Activated naive CD8-positive, alpha-beta T cell treated with anti-CD3 and anti-CD28 coated beads for 36 hours (primary cell): ENCODE measurements around the gene SLC26A4. TPM values are rescaled to one million over a fixed set of nuclear protein-coding genes. Genes with fewer than 3 reads are reported as not detected.

Experiments
- DNase-seq: peaks from one replicate; pipeline ENCODE4 v3.0.0; 2021
- H3K27ac Mint-ChIP-seq: one replicate; pipeline ENCODE4 v1.8.0; 2022; ENCODE audit warnings: mild to moderate bottlenecking, moderate library complexity, mixed read lengths
- H3K27me3 Mint-ChIP-seq: one replicate; pipeline ENCODE4 v1.8.0; 2022; ENCODE audit warnings: mild to moderate bottlenecking, mixed read lengths
- H3K36me3 Mint-ChIP-seq: one replicate; pipeline ENCODE4 v1.8.0; 2021; ENCODE audit warnings: mild to moderate bottlenecking, mixed read lengths
- H3K4me1 Mint-ChIP-seq: one replicate; pipeline ENCODE4 v1.8.0; 2021; ENCODE audit warnings: mixed read lengths
- H3K4me3 Mint-ChIP-seq: one replicate; pipeline ENCODE4 v1.8.0; 2022; ENCODE audit warnings: mild to moderate bottlenecking, moderate library complexity, mixed read lengths
- H3K9me3 Mint-ChIP-seq: one replicate; pipeline ENCODE4 v1.8.0; 2022; ENCODE audit warnings: mixed read lengths
- total RNA-seq, 2 experiments: library from RNA; stranded (reverse); gene quantifications; one replicate each; pipeline ENCODE4 v1.2.3, GENCODE V29; 2021

The SLC26A4 gene
- total RNA-seq, 2 experiments from 2014 or later = 0.82 to 1.2 TPM

GRCh38 chr7:107678110-107678753, 17.6 kb downstream of the SLC26A4 start:
- Mint-ChIP-seq H3K4me1 (peaks cover 10% of the 10 kb centered on the region), H3K4me3 (no peak overlapping the region), H3K27ac (no peak overlapping the region), H3K36me3 (peaks cover 1% of the 10 kb centered on the region), H3K9me3 (no peaks in the 10 kb centered on the region), H3K27me3 (peaks cover 6% of the 10 kb centered on the region)
- DNase-seq = no peak

DNA sequence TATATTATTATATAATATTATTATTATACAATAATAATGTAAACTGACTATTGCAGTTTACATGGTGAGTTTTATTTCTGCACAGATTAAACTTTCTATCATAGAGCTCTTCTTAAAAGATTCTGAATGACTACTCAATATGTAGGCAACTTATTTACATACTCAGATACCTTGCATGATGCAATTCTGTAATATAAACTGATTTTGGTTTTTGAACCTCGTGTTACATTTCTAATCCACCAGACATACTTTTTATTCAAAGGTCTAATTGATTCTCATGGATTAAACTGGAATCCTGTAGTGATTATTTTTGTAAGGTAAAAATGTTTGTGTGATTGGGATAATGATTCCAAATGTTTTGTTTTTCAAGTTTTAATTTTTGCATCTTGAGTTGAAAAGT, 19.9 kb downstream of the SLC26A4 start:
- no peak for DNase-seq
- Mint-ChIP-seq H3K9me3 (no peaks in the 10 kb centered on the region), H3K27ac (no peak overlapping the region), H3K36me3 (peaks cover 1% of the 10 kb centered on the region), H3K4me3 (no peak overlapping the region), H3K27me3 (no peaks in the 10 kb centered on the region), H3K4me1 (peaks cover 13% of the 10 kb centered on the region)

DNA sequence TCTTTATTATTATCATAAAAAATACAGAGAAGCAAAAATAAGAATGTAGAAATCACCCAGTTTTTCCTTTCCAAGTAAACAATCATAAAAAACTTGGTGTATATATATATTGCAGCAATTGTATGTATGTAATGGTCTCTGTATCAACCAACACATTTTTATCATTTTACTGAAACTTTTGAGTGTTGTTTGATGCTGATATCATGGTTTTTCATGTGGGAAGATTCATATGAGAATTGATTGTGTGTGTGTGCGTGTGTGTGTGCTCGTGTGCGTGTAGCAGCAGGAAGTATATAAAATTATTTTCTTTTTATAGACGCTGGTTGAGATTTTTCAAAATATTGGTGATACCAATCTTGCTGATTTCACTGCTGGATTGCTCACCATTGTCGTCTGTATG, 22.3 kb downstream of the SLC26A4 start:
- no peaks in the 10 kb centered on the region for H3K27me3 Mint-ChIP-seq
- H3K27ac Mint-ChIP-seq = no peak overlapping the region
- DNase-seq = no peak
- H3K9me3 Mint-ChIP-seq = no peaks in the 10 kb centered on the region
- H3K36me3 Mint-ChIP-seq = peaks cover 1% of the 10 kb centered on the region
- no peak overlapping the region for H3K4me3 Mint-ChIP-seq
- H3K4me1 Mint-ChIP-seq = peaks cover 13% of the 10 kb centered on the region

- Mint-ChIP-seq H3K9me3 (no peaks in the 10 kb centered on the region), H3K36me3 (no peaks in the 10 kb centered on the region), H3K27ac (no peak overlapping the region), H3K4me1 (peaks cover 3% of the 10 kb centered on the region), H3K4me3 (no peak overlapping the region), H3K27me3 (no peaks in the 10 kb centered on the region)
- no peak for DNase-seq
Measured at GRCh38 chr7:107684287-107684686, 23.7 kb downstream of the SLC26A4 start.

GRCh38 chr7:107684947-107685463, 24.4 kb downstream of the SLC26A4 start:
- H3K27ac Mint-ChIP-seq = no peak overlapping the region
- no peaks in the 10 kb centered on the region for H3K9me3 Mint-ChIP-seq
- no peak overlapping the region for H3K4me3 Mint-ChIP-seq
- no peaks in the 10 kb centered on the region for H3K27me3 Mint-ChIP-seq
- peaks cover 3% of the 10 kb centered on the region for H3K4me1 Mint-ChIP-seq
- H3K36me3 Mint-ChIP-seq = no peaks in the 10 kb centered on the region
- DNase-seq = no peak

DNA sequence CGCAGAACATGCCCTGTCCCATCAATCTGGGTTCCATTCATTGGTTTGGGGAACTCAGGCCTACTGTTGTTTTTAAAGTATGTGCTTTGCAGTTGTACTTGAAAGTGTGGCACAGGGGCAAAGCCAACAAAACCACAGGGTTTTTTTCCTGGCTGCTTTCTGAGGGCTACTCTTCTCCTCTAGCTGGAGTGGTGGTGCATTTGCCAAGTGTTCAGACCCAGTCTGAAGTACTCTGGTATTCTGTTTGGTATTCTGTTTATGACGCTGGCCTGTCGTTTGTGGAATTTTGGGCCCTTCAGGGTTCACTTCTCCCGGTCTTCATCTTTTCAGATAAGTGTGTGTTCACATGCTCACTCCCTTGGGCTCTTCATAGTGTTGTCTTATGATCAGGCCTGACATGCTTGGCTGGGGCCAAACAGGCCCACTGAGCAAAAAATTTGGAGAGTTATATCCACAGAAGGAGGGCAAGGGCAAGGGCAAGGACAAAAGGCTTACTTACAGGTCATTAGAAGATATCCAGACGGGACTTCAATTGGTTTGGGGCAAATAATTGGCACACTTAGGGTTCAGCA, 26.3 kb downstream of the SLC26A4 start:
- Mint-ChIP-seq H3K36me3 (no peaks in the 10 kb centered on the region), H3K4me3 (no peak overlapping the region), H3K4me1 (peaks cover 3% of the 10 kb centered on the region), H3K27ac (no peak overlapping the region), H3K9me3 (no peaks in the 10 kb centered on the region), H3K27me3 (peaks cover 5% of the 10 kb centered on the region)
- no peak for DNase-seq

- Mint-ChIP-seq H3K27me3 (peaks cover 6% of the 10 kb centered on the region), H3K4me3 (no peak overlapping the region), H3K27ac (no peak overlapping the region), H3K9me3 (no peaks in the 10 kb centered on the region), H3K4me1 (peaks cover 3% of the 10 kb centered on the region), H3K36me3 (no peaks in the 10 kb centered on the region)
- DNase-seq = no peak
Measured at GRCh38 chr7:107687656-107688055, 27.0 kb downstream of the SLC26A4 start.

- DNase-seq = no peak
- H3K4me3 Mint-ChIP-seq = no peak overlapping the region
- peaks cover 3% of the 10 kb centered on the region for H3K4me1 Mint-ChIP-seq
- H3K36me3 Mint-ChIP-seq = no peaks in the 10 kb centered on the region
- H3K27me3 Mint-ChIP-seq = peaks cover 8% of the 10 kb centered on the region
- H3K27ac Mint-ChIP-seq = no peak overlapping the region
- no peaks in the 10 kb centered on the region for H3K9me3 Mint-ChIP-seq
Measured at GRCh38 chr7:107689553-107689952, 28.9 kb downstream of the SLC26A4 start.

GRCh38 chr7:107690084-107690483, 29.5 kb downstream of the SLC26A4 start:
- Mint-ChIP-seq H3K4me1 (peaks cover under 1% of the 10 kb centered on the region), H3K4me3 (no peak overlapping the region), H3K9me3 (no peaks in the 10 kb centered on the region), H3K36me3 (no peaks in the 10 kb centered on the region), H3K27me3 (peaks cover 8% of the 10 kb centered on the region), H3K27ac (no peak overlapping the region)
- DNase-seq = no peak

DNA sequence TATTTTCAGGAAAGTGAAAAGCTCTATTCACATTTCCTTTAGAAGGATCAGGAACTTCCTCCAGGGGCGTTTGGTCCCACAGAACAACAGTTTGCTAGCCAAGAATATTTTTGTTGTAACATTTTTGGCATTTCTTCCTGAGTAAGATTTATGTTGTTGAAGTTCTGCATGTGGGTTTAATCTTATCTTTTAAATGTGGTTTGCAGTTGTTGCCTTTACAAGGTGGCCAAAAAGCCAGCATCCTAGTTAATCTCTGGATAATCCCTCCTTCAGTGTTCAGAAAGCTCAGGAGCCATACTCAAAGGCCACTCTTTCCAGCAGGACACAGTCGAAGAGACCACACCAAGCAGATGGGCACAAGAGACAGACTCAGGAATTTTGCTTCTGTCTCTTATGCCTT, 30.0 kb downstream of the SLC26A4 start:
- Mint-ChIP-seq H3K9me3 (no peaks in the 10 kb centered on the region), H3K4me1 (no peaks in the 10 kb centered on the region), H3K27me3 (peaks cover 8% of the 10 kb centered on the region), H3K27ac (no peak overlapping the region), H3K36me3 (no peaks in the 10 kb centered on the region), H3K4me3 (no peak overlapping the region)
- DNase-seq = no peak

- no peaks in the 10 kb centered on the region for H3K36me3 Mint-ChIP-seq
- H3K4me1 Mint-ChIP-seq = peaks cover 5% of the 10 kb centered on the region
- H3K27me3 Mint-ChIP-seq = peaks cover 8% of the 10 kb centered on the region
- H3K9me3 Mint-ChIP-seq = no peaks in the 10 kb centered on the region
- DNase-seq = no peak
- no peak overlapping the region for H3K4me3 Mint-ChIP-seq
- no peak overlapping the region for H3K27ac Mint-ChIP-seq
Measured at GRCh38 chr7:107691716-107692115, 31.1 kb downstream of the SLC26A4 start.

- Mint-ChIP-seq H3K27me3 (peaks cover 8% of the 10 kb centered on the region), H3K9me3 (no peaks in the 10 kb centered on the region), H3K4me1 (peaks cover 7% of the 10 kb centered on the region), H3K27ac (no peak overlapping the region), H3K4me3 (no peak overlapping the region), H3K36me3 (no peaks in the 10 kb centered on the region)
- DNase-seq = no peak
Measured at GRCh38 chr7:107692501-107692900, 31.9 kb downstream of the SLC26A4 start.

- no peaks in the 10 kb centered on the region for H3K36me3 Mint-ChIP-seq
- H3K9me3 Mint-ChIP-seq = no peaks in the 10 kb centered on the region
- H3K27ac Mint-ChIP-seq = no peak overlapping the region
- DNase-seq = no peak
- peaks cover 7% of the 10 kb centered on the region for H3K4me1 Mint-ChIP-seq
- H3K4me3 Mint-ChIP-seq = no peak overlapping the region
- H3K27me3 Mint-ChIP-seq = peaks cover 8% of the 10 kb centered on the region
Measured at GRCh38 chr7:107693396-107693795, 32.8 kb downstream of the SLC26A4 start.

DNA sequence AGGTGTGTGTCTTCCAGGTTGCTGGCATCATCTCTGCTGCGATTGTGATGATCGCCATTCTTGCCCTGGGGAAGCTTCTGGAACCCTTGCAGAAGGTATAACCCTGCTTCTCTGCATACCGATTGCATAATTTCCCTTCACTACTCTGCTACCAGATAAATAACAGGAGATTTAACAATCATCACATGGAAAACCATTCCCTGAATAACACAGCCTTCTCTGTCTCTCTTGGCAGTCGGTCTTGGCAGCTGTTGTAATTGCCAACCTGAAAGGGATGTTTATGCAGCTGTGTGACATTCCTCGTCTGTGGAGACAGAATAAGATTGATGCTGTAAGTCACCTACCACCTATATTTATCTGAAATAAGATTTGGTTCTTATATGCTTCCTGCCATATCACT, 33.8 kb downstream of the SLC26A4 start:
- no peaks in the 10 kb centered on the region for H3K36me3 Mint-ChIP-seq
- no peaks in the 10 kb centered on the region for H3K9me3 Mint-ChIP-seq

GRCh38 chr7:107696330-107696946, 35.8 kb downstream of the SLC26A4 start:
- Mint-ChIP-seq H3K27me3 (peaks cover 7% of the 10 kb centered on the region), H3K36me3 (no peaks in the 10 kb centered on the region), H3K9me3 (no peaks in the 10 kb centered on the region), H3K4me1 (peaks cover 7% of the 10 kb centered on the region), H3K27ac (no peak overlapping the region), H3K4me3 (no peak overlapping the region)
- no peak for DNase-seq

More for the DNA sequence above, 33.8 kb downstream of the SLC26A4 start:
- Mint-ChIP-seq H3K27ac (no peak overlapping the region), H3K27me3 (peaks cover 8% of the 10 kb centered on the region), H3K4me1 (peaks cover 7% of the 10 kb centered on the region), H3K4me3 (no peak overlapping the region)
- no peak for DNase-seq
